Natural killer cell (primary cell): ENCODE measurements around the gene KAZN. TPM values are rescaled to one million over a fixed set of nuclear protein-coding genes. Genes with fewer than 3 reads are reported as not detected.

Experiments
- ATAC-seq, 3 donors: fragments of 150-1000 bp in 2 of 3; fragments of 200-7000 bp in 1 of 3; cut with Tn5 transposase; 1 replicate in 1 of 3; 2 replicates in 2 of 3; pipeline ENCODE4 v1.10.0; 2021; ENCODE audit warnings: mild to moderate bottlenecking in 2 of 3, moderate library complexity in 2 of 3
- DNase-seq, 2 donors: peaks; one replicate each; pipeline versions ENCODE4 v3.0.0 to v3.0.0-alpha.2; 2013 to 2021; ENCODE audit warnings: mixed read lengths in 1 of 2
- H3K27ac ChIP-seq: one replicate; pipeline ENCODE4 v1.5.1; 2013; ENCODE audit warnings: mild to moderate bottlenecking, low read length
- H3K27me3 ChIP-seq: one replicate; pipeline ENCODE4 v1.6.1; 2013; ENCODE audit warnings: low read length; ENCODE audit not compliant: control insufficient read depth, insufficient read depth
- H3K36me3 ChIP-seq: one replicate; pipeline ENCODE4 v1.6.1; 2013; ENCODE audit warnings: low read length; ENCODE audit not compliant: control insufficient read depth, insufficient read depth
- H3K4me1 ChIP-seq: one replicate; pipeline ENCODE4 v1.6.1; 2013; ENCODE audit warnings: low read length; ENCODE audit not compliant: control insufficient read depth, insufficient read depth
- H3K4me3 ChIP-seq: one replicate; pipeline ENCODE4 v1.5.1; 2013; ENCODE audit warnings: low read length
- H3K9me3 ChIP-seq: one replicate; pipeline ENCODE4 v1.6.1; 2013; ENCODE audit warnings: low read length; ENCODE audit not compliant: control insufficient read depth, insufficient read depth
- H3K27ac Mint-ChIP-seq, 2 donors: one replicate each; pipeline ENCODE4 v1.8.0; 2022; ENCODE audit warnings: mild to moderate bottlenecking in 2 of 2, mixed read lengths in 2 of 2, moderate library complexity in 1 of 2
- H3K27me3 Mint-ChIP-seq, 2 donors: one replicate each; pipeline ENCODE4 v1.8.0; 2022; ENCODE audit warnings: low read depth in 2 of 2, mixed read lengths in 2 of 2
- H3K36me3 Mint-ChIP-seq: one replicate; pipeline ENCODE4 v1.8.0; 2022; ENCODE audit warnings: mixed read lengths
- H3K4me1 Mint-ChIP-seq, 2 donors: one replicate each; pipeline ENCODE4 v1.8.0; 2022; ENCODE audit warnings: mixed read lengths in 2 of 2
- H3K4me3 Mint-ChIP-seq: one replicate; pipeline ENCODE4 v1.8.0; 2022; ENCODE audit warnings: mild to moderate bottlenecking, moderate library complexity, mixed read lengths
- H3K9me3 Mint-ChIP-seq, 2 donors: one replicate each; pipeline ENCODE4 v1.8.0; 2022; ENCODE audit warnings: mixed read lengths in 2 of 2
- CTCF ChIP-seq: fragments of 200-600 bp; IDR thresholded peaks from one replicate; pipeline ENCODE4 v1.8.0; 2022; ENCODE audit warnings: antibody characterized with exemption
- WGBS: methylation state at CpG from one replicate; pipeline ENCODE4 v1.1.7; 2013; ENCODE audit warnings: missing lambda C conversion rate; ENCODE audit not compliant: insufficient coverage; 5-methylcytosine and 5-hydroxymethylcytosine counted together
- intact Hi-C: fragments of 100-400 bp; cut with micrococcal nuclease; formaldehyde crosslinking; loops from one replicate; pipeline ENCODE4 v1.14.2; 2022
- total RNA-seq, 4 donors: library from RNA; stranded (reverse); fragments of 120-200 nt in 1 of 4; gene quantifications; one replicate each; pipeline versions ENCODE4 v1.2.3 to v1.2.4, GENCODE V29; 2013 to 2022

Gene KAZN
- total RNA-seq, 3 donors from 2014 or later (not counting 1 experiment from before 2014, with no cell fraction given), result 1.2 to 2.0 (median 1.7) TPM

- no peaks in the 10 kb centered on the region for H3K4me1 Mint-ChIP-seq
- intact Hi-C loops, result no loop called here
- H3K27me3 Mint-ChIP-seq, result peaks cover 6 to 11% of the 10 kb centered on the region in 2 donors
- DNase-seq (no peak), ATAC-seq (no peak)
- TF ChIP-seq CTCF, result no peak
- no peak overlapping the region for H3K27ac ChIP-seq
- H3K27ac Mint-ChIP-seq, result no peak overlapping the region
- H3K4me3 ChIP-seq, result no peak overlapping the region
- no peak overlapping the region for H3K4me3 Mint-ChIP-seq
- H3K9me3 ChIP-seq, result no peaks in the 10 kb centered on the region
- H3K4me1 ChIP-seq, result no peaks in the 10 kb centered on the region
- no peaks in the 10 kb centered on the region for H3K9me3 Mint-ChIP-seq
- no peaks in the 10 kb centered on the region for H3K36me3 Mint-ChIP-seq
- H3K36me3 ChIP-seq, result no peaks in the 10 kb centered on the region
- H3K27me3 ChIP-seq, result no peaks in the 10 kb centered on the region
Measured at GRCh38 chr1:14878124-14878523, 279.6 kb downstream of the KAZN start.

GRCh38 chr1:14878951-14879350, 280.5 kb downstream of the KAZN start:
- WGBS, result 90% methylated on average over 5 of the region's 6 CpGs
- Mint-ChIP-seq H3K4me3 (no peak overlapping the region), H3K36me3 (no peaks in the 10 kb centered on the region), H3K4me1 (no peaks in the 10 kb centered on the region), H3K9me3 (no peaks in the 10 kb centered on the region), H3K27ac (no peak overlapping the region), H3K27me3 (peaks cover 6 to 14% of the 10 kb centered on the region in 2 donors)
- no peak overlapping the region for H3K27ac ChIP-seq
- H3K27me3 ChIP-seq, result no peaks in the 10 kb centered on the region
- no peak for TF ChIP-seq CTCF
- no peak overlapping the region for H3K4me3 ChIP-seq
- H3K9me3 ChIP-seq, result no peaks in the 10 kb centered on the region
- H3K4me1 ChIP-seq, result no peaks in the 10 kb centered on the region
- intact Hi-C loops, result no loop called here
- ATAC-seq (no peak), DNase-seq (no peak)
- no peaks in the 10 kb centered on the region for H3K36me3 ChIP-seq

GRCh38 chr1:14880456-14881316, 282.2 kb downstream of the KAZN start:
- no peak overlapping the region for H3K27ac Mint-ChIP-seq
- no peak overlapping the region for H3K4me3 Mint-ChIP-seq
- WGBS, result 82% methylated on average over 7 of the region's 7 CpGs
- no peak for DNase-seq
- TF ChIP-seq CTCF, result no peak
- H3K27me3 Mint-ChIP-seq, result peaks cover 14 to 15% of the 10 kb centered on the region in 2 donors
- ATAC-seq, result no peak
- no peaks in the 10 kb centered on the region for H3K36me3 Mint-ChIP-seq
- Histone ChIP-seq H3K36me3 (no peaks in the 10 kb centered on the region), H3K27me3 (no peaks in the 10 kb centered on the region), H3K9me3 (no peaks in the 10 kb centered on the region), H3K27ac (no peak overlapping the region), H3K4me1 (no peaks in the 10 kb centered on the region), H3K4me3 (no peak overlapping the region)
- no peaks in the 10 kb centered on the region for H3K4me1 Mint-ChIP-seq
- intact Hi-C loops, result no loop called here
- H3K9me3 Mint-ChIP-seq, result no peaks in the 10 kb centered on the region
